Epithelial cell of esophagus (primary cell): ENCODE results near the gene SNX7.
A peak's percentile ranks its signal among the peaks of the same experiment; 100 is the strongest.

Experiments
- DNase-seq: peaks from one replicate; pipeline ENCODE4 v3.0.0; 2010; ENCODE audit warnings: low read depth
- H3K4me3 ChIP-seq: 2 replicates; pipeline ENCODE4 v1.5.1; 2011; ENCODE audit warnings: mild to moderate bottlenecking, low read length, control low read depth
- CTCF ChIP-seq: IDR thresholded peaks from 2 replicates; pipeline ENCODE4 v1.5.1; 2011; ENCODE audit warnings: low read depth, mild to moderate bottlenecking, low read length, control low read depth, inconsistent platforms; ENCODE audit not compliant: insufficient read depth; ENCODE audit errors: missing control alignments

SNX7 gene

GRCh38 chr1:98693385-98693784 lies 31.9 kb downstream of the SNX7 start:
- H3K4me3 ChIP-seq, result no peak overlapping the region
- TF ChIP-seq CTCF, result no peak
- DNase-seq, result no peak

- no peak overlapping the region for H3K4me3 ChIP-seq
- DNase-seq, result no peak
- no peak for TF ChIP-seq CTCF
Measured at GRCh38 chr1:98696077-98696476, 34.6 kb downstream of the SNX7 start.

GRCh38 chr1:98697781-98698180 lies 36.3 kb downstream of the SNX7 start:
- no peak overlapping the region for H3K4me3 ChIP-seq
- no peak for TF ChIP-seq CTCF
- no peak for DNase-seq

- H3K4me3 ChIP-seq, result no peak overlapping the region
- no peak for DNase-seq
- TF ChIP-seq CTCF, result no peak
Measured at GRCh38 chr1:98698625-98699024, 37.1 kb downstream of the SNX7 start.

GRCh38 chr1:98700228-98700627 lies 38.7 kb downstream of the SNX7 start:
- H3K4me3 ChIP-seq, result no peak overlapping the region
- DNase-seq, result no peak
- TF ChIP-seq CTCF, result no peak

- DNase-seq, result peak; percentile 15
- TF ChIP-seq CTCF, result no peak
- H3K4me3 ChIP-seq, result no peak overlapping the region
Measured at GRCh38 chr1:98702976-98703375, 41.5 kb downstream of the SNX7 start.

- DNase-seq, result no peak
- TF ChIP-seq CTCF, result no peak
- H3K4me3 ChIP-seq, result no peak overlapping the region
Measured at GRCh38 chr1:98704474-98704873, 43.0 kb downstream of the SNX7 start.
